ENCODE results near the gene IL5RA. TPM values are rescaled to one million over a fixed set of nuclear protein-coding genes. Genes with fewer than 3 reads are reported as not detected.

Gene IL5RA
- total and polyA plus RNA-seq, 9 of the 15 experiments (the other 6 are each of a cell fraction or from before 2014, with no cell fraction given): 0.07 to 0.28 (median 0.14) TPM; not detected in 4

DNA sequence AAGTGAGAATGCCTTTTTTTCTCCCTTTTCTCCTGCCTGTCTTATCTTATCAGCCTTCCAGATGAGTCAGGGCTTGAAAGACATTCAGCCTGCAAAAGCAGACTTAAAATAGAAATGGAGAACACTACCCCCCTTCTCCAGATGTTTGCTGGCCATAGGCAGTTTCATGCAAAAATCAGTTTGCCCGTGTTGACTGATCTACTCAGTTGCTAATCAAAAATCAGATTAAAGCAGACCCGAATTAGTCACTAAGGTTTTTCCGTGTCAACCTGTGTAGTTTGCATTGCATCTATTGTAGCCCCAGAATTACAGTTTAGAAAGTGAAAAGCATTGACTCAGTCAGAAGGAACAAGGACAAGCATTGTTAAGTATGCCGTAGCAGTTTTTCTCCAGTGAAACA, 56.2 kb downstream of the IL5RA start (continued):
- TF ChIP-seq PYGO2 (tag; IDR thresholded peaks at IDR 0.05): no peak
- no peak for TF ChIP-seq LARP7 (IDR thresholded peaks at IDR 0.05)
- no peak for TF ChIP-seq ZNF121 (CRISPR knock-in tag; conservative IDR thresholded peaks at IDR 0.05)
- TF ChIP-seq, protein P1, sequence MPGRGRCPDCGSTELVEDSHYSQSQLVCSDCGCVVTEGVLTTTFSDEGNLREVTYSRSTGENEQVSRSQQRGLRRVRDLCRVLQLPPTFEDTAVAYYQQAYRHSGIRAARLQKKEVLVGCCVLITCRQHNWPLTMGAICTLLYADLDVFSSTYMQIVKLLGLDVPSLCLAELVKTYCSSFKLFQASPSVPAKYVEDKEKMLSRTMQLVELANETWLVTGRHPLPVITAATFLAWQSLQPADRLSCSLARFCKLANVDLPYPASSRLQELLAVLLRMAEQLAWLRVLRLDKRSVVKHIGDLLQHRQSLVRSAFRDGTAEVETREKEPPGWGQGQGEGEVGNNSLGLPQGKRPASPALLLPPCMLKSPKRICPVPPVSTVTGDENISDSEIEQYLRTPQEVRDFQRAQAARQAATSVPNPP (IDR thresholded peaks at IDR 0.05; ENCODE audit: borderline replicate concordance, insufficient read depth, insufficient read length): no peak
- TF ChIP-seq, protein P2, sequence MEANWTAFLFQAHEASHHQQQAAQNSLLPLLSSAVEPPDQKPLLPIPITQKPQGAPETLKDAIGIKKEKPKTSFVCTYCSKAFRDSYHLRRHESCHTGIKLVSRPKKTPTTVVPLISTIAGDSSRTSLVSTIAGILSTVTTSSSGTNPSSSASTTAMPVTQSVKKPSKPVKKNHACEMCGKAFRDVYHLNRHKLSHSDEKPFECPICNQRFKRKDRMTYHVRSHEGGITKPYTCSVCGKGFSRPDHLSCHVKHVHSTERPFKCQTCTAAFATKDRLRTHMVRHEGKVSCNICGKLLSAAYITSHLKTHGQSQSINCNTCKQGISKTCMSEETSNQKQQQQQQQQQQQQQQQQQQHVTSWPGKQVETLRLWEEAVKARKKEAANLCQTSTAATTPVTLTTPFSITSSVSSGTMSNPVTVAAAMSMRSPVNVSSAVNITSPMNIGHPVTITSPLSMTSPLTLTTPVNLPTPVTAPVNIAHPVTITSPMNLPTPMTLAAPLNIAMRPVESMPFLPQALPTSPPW (CRISPR knock-in tag; IDR thresholded peaks at IDR 0.05): peak; percentile 85
- no peak for TF ChIP-seq ZNF830 (CRISPR knock-in tag; IDR thresholded peaks at IDR 0.05)
- no peak for TF ChIP-seq ARHGAP35 (IDR thresholded peaks at IDR 0.05; ENCODE audit: partially characterized antibody)
- no peak for TF ChIP-seq GTF2A2 (tag; IDR thresholded peaks at IDR 0.05)
- TF ChIP-seq RCOR1 (IDR thresholded peaks at IDR 0.05; ENCODE audit: borderline replicate concordance in 1 of 2, low read depth in 2 of 2, low read length in 2 of 2): no peak
- TF ChIP-seq STAT5B (CRISPR knock-in tag; IDR thresholded peaks at IDR 0.05): no peak
- TF ChIP-seq BHLHE40 (IDR thresholded peaks at IDR 0.05; ENCODE audit: low read length): no peak
- TF ChIP-seq JUN (IDR thresholded peaks at IDR 0.05; ENCODE audit: borderline replicate concordance, low read depth, low read length): no peak
- TF ChIP-seq JUN (CRISPR knock-in tag; IDR thresholded peaks at IDR 0.05; ENCODE audit: borderline replicate concordance): no peak
- TF ChIP-seq SMARCB1 (IDR thresholded peaks at IDR 0.05; ENCODE audit: insufficient read length, low read depth): no peak
- no peak for TF ChIP-seq NFIC (IDR thresholded peaks at IDR 0.05)
- no peak for TF ChIP-seq XRCC4 (IDR thresholded peaks at IDR 0.05; ENCODE audit: extremely low read depth, insufficient read depth, insufficient read length)
- no peak for TF ChIP-seq NRF1 (conservative IDR thresholded peaks at IDR 0.05 in 1 of 2, IDR thresholded peaks at IDR 0.05 in 1 of 2)
- TF ChIP-seq EP300 (IDR thresholded peaks at IDR 0.05; ENCODE audit: low read length): no peak
- no peak for TF ChIP-seq PHF8 (IDR thresholded peaks at IDR 0.05; ENCODE audit: borderline replicate concordance, low read length)
- no peak for TF ChIP-seq TAL1 (IDR thresholded peaks at IDR 0.05)
- 0 out of 2 replicates have a peak, but pooled peaks have one; percentile 31 for TF ChIP-seq SMARCA4 (IDR thresholded peaks at IDR 0.05)
- TF ChIP-seq MAFG (tag; conservative IDR thresholded peaks at IDR 0.05): no peak
- no peak for TF ChIP-seq BRCA1 (IDR thresholded peaks at IDR 0.05)
- no peak for TF ChIP-seq BRCA1 (CRISPR knock-in tag; IDR thresholded peaks at IDR 0.05)
- peak; percentile 32; the same call in 1 of the 2 replicates for TF ChIP-seq CBFA2T3 (IDR thresholded peaks at IDR 0.05)
- no peak for TF ChIP-seq ZEB2 (IDR thresholded peaks at IDR 0.05)
- no peak for TF ChIP-seq MCM3 (IDR thresholded peaks at IDR 0.05)
- no peak for TF ChIP-seq CHD4 (IDR thresholded peaks at IDR 0.05; ENCODE audit: insufficient read depth, insufficient replicate concordance, low read depth, low read length, poor library complexity, severe bottlenecking)
- TF ChIP-seq ZNF23 (CRISPR knock-in tag; IDR thresholded peaks at IDR 0.05): no peak
- no peak for TF ChIP-seq TAF1 (IDR thresholded peaks at IDR 0.05; ENCODE audit: control insufficient read depth, extremely low read depth, insufficient read depth, low read length, severe bottlenecking)
- TF ChIP-seq, protein P3, sequence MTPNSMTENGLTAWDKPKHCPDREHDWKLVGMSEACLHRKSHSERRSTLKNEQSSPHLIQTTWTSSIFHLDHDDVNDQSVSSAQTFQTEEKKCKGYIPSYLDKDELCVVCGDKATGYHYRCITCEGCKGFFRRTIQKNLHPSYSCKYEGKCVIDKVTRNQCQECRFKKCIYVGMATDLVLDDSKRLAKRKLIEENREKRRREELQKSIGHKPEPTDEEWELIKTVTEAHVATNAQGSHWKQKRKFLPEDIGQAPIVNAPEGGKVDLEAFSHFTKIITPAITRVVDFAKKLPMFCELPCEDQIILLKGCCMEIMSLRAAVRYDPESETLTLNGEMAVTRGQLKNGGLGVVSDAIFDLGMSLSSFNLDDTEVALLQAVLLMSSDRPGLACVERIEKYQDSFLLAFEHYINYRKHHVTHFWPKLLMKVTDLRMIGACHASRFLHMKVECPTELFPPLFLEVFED (CRISPR knock-in tag; conservative IDR thresholded peaks at IDR 0.05): no peak

All from K562 (cell line).